GM18511 (cell line): ENCODE results near the gene MBP.

ENCODE experiments used
- ATAC-seq: cut with Tn5 transposase; IDR thresholded peaks from one replicate; pipeline ENCODE4 v1.9.1; 2021; ENCODE audit warnings: mild to moderate bottlenecking, moderate library complexity; ENCODE audit not compliant: unreplicated experiment

The MBP gene

GRCh38 chr18:77069931-77070330, 62.7 kb downstream of the MBP start:
- ATAC-seq = no peak

- no peak for ATAC-seq
Measured at GRCh38 chr18:77069482-77069881, 63.1 kb downstream of the MBP start.

DNA sequence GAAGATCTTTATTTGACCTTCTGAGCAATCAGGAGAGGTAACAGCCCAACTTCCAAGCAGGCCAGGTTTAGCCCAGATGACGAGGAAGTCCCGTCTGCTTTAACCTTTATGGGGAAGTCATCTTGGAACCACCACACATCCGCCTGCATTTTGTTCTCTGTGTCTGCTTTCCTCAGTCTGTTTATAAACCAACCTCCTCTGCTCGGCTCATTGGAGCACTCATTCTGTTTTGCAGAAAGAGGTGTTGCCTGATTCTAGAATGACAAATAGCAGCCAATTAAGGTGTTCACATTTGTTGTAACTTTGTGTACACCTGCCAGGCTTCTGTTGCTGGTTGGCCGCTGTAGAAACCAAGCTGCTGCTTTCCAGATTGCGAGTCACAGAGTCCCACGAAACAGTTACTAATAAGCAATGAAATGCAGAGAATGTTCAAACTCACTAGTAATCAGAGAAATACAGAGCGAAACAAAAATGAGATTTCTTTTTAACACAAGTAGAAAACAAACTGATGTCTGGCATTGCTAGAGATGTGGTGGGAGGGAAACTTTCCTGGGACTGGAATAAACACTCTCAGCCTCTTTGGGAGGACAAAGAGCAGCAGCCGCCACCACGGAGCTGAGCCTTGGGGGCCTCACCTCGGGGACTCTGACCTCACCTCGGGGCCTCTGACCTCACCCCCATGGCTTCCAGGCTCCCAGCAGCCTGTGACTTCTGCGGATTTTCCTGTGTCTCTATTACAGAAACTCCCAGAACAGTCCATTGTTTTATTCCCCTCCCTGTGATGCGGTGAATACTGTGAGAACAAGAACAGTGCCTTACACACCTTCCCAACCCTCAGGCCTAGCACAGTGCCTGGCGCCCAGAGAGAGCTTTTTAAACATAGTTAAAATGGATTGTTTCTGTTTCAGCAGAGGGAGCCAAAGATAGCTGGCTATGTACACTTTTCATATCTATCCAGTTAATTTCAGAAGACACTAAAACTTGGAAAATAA, 64.0 kb downstream of the MBP start:
- ATAC-seq = peak; percentile 23

GRCh38 chr18:77067291-77068061, 65.1 kb downstream of the MBP start:
- ATAC-seq = peak; percentile 40

GRCh38 chr18:77066689-77067088, 65.9 kb downstream of the MBP start:
- no peak for ATAC-seq

- ATAC-seq = no peak
Measured at GRCh38 chr18:77066101-77066500, 66.5 kb downstream of the MBP start.

- peak; percentile 46 for ATAC-seq
Measured at GRCh38 chr18:77065221-77065981, 67.2 kb downstream of the MBP start.

GRCh38 chr18:77063260-77063659, 69.3 kb downstream of the MBP start:
- ATAC-seq = peak; percentile 43

- peak; percentile 62 for ATAC-seq
Measured at GRCh38 chr18:77062518-77063003, 70.0 kb downstream of the MBP start.

DNA sequence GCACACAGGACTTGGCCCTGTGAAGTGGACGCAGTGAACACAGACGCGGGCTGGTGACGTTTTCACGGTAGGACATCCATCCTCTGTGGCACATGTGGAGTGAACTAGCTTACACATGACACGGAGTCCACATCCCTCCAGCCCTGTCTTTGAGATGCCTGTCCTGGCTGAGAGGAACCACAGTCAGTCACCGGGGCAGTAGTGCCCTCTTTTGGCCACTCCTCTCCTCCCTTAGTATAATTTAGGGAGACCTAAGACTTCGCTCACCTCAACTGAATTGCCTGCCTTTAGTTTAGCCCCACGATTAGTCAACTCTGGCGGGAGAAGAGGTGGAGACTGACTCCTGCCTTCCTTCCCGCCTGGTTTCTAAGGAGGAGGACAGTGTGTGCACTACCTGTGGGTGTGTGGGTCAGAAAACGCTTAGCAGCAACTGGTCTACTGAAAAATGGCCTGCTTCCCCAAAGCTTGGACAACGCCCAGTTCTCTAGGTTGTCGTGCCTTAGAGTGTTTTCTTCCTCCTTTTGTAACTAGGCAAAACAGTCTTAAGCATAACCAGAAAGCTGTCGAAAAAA, 70.6 kb downstream of the MBP start:
- peak; percentile 39 for ATAC-seq

GRCh38 chr18:77061281-77061945, 71.2 kb downstream of the MBP start:
- ATAC-seq = no peak

DNA sequence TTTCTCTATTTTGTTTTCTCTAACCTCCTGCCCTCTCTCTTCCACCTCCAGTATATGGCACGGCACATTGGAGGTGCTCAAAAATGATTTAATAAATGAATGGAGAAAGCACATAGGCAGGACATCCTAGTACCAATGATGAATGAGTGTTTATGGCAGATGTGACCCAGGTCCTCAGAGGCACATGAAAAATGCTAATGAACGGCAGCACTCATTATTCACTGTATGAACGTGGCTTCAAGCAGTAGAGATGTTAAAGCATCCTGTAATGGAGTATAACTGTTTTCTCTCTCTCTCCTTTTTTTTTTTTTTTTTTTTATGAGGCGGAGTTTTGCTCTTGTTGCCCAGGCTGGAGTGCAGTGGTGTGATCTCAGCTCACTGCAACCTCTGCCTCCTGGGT, 72.4 kb downstream of the MBP start:
- no peak for ATAC-seq

DNA sequence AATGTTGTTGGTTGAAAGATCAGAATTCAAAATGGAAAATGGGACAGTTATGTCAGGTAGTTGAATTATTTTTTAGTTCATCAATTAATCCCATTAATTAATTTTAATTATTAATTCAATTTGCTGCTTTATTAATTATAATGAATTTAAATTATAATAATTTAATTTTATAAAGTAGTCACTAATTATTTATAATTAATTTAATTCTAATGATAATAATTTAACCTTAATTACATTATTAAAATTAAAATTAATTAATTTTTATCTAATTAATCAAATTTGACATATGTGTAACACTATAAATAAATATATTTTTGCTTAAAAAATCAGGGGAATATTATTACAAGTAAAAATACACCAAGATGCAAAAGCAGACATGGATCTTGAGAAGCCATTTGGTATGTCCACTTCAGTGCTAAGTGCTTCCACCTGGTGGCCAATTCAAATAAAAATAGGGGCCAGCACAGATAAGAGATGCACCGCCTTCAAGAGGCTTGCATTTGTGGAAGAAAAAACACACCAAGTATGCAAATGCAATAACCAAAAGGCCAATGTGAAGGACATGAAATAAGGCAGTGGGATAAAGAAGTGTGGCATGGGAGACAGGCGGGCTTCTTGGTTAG, 73.2 kb downstream of the MBP start:
- ATAC-seq = no peak

- ATAC-seq = no peak
Measured at GRCh38 chr18:77058290-77058835, 74.2 kb downstream of the MBP start.

DNA sequence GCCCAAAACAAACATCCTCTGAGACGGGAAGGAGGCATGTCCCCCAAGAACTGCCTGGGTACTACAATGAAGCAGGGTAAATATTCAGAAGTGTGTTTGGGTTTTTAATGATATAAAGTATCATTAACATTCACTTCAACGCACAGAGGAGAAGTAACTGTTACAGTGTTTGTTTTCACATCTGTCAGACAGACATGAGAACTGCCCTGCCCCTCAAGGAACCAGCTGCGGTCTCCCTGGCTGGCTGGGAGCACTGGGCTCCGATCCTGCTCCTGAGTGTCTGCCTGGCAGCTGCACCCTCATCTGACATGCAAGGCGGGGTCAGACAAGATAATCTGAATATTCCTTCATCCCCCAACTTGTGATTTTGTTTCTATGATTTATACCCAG, 75.6 kb downstream of the MBP start:
- ATAC-seq = no peak

GRCh38 chr18:77056344-77057005, 76.1 kb downstream of the MBP start:
- no peak for ATAC-seq

- ATAC-seq = no peak
Measured at GRCh38 chr18:77055429-77056300, 76.9 kb downstream of the MBP start.
